ENCODE results near the gene ABAT. TPM values are rescaled to one million over a fixed set of nuclear protein-coding genes. Genes with fewer than 3 reads are reported as not detected.

Gene ABAT
- total RNA-seq, 3 donors from 2014 or later: 12.1 to 25.5 (median 16.5) TPM

DNA sequence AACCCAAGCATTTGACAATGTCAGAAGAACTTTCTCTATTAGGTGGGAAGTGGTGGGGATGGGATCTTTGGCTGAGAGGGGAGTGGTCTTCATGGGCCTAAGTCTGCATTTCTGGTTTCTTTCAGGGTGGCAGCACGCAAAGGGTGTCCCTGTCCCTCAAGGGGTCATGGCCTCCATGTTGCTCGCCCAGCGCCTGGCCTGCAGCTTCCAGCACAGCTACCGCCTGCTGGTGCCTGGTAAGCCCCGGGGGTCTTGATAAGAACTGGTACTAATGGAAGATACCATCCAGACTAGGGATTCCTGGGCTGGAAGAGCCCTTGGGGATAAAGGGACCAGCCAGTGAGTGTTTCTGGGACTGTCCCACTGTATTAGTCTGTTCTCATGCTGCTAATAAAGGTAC is 61.2 kb downstream of the ABAT start:
- H3K36me3 ChIP-seq (ENCODE audit: low read depth): no peaks in the 10 kb centered on the region
- no peak for ATAC-seq
- no peaks in the 10 kb centered on the region for H3K4me1 ChIP-seq (ENCODE audit: low read depth)
- DNase-seq: no peak
- TF ChIP-seq, protein P1, sequence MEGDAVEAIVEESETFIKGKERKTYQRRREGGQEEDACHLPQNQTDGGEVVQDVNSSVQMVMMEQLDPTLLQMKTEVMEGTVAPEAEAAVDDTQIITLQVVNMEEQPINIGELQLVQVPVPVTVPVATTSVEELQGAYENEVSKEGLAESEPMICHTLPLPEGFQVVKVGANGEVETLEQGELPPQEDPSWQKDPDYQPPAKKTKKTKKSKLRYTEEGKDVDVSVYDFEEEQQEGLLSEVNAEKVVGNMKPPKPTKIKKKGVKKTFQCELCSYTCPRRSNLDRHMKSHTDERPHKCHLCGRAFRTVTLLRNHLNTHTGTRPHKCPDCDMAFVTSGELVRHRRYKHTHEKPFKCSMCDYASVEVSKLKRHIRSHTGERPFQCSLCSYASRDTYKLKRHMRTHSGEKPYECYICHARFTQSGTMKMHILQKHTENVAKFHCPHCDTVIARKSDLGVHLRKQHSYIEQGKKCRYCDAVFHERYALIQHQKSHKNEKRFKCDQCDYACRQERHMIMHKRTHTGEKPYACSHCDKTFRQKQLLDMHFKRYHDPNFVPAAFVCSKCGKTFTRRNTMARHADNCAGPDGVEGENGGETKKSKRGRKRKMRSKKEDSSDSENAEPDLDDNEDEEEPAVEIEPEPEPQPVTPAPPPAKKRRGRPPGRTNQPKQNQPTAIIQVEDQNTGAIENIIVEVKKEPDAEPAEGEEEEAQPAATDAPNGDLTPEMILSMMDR (IDR thresholded peaks at IDR 0.05): no peak
- no peak overlapping the region for H3K4me3 ChIP-seq
- intact Hi-C loops (cut with DNase I, micrococcal nuclease): no loop called here
- H3K9me3 ChIP-seq: peaks cover 3% of the 10 kb centered on the region

DNA sequence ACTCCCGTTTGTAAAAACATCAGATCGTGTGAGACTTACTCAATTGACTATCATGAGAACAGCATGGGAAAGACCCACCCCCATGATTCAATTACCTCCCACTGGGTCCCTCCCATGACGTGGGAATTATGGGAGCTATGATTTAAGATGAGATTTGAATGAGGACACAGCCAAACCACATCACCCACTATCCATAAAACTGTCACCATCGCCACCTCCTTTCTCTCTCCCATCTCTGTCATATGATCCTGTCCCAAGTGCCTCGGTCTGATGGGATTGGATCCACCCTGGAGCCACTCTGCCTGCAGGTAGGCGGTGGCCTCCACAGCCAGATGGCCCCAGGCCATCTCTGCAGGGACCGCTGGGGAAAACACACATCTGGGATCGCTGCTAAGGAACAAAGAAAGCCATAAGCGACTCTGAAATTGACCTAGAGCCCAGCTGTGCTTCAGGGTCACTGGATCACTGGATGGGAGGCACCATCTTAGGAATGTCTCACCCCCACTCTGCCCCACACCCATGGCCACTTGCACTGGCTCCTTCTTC is 61.8 kb downstream of the ABAT start:
- ATAC-seq: no peak
- no peak for DNase-seq
- Histone ChIP-seq H3K4me1 (ENCODE audit: low read depth) (peaks cover 4% of the 10 kb centered on the region), H3K36me3 (ENCODE audit: low read depth) (no peaks in the 10 kb centered on the region), H3K4me3 (no peak overlapping the region), H3K9me3 (peaks cover 3% of the 10 kb centered on the region)
- intact Hi-C loops (cut with DNase I, micrococcal nuclease): no loop called here
- TF ChIP-seq, protein P1 (IDR thresholded peaks at IDR 0.05): no peak

DNA sequence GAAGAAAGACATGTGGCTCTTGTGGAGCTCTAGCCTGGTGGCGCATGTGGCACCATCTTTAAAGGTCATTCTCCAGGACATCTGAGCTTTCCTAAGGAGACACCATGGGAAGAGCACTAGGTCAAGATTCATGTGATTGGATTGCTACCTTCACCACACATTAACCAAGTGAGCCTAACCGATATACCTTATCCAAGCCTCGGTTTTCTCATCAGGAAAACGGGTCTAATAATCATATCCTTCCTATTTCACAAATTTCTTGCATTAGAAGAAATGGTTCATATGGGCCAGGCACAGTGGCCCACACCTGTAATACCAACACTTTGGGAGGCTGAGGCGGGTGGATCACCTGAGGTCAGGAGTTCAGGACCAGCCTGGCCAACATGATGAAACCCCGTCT is 64.7 kb downstream of the ABAT start:
- H3K4me3 ChIP-seq: no peak overlapping the region
- no peak for DNase-seq
- no peaks in the 10 kb centered on the region for H3K36me3 ChIP-seq (ENCODE audit: low read depth)
- no peaks in the 10 kb centered on the region for H3K9me3 ChIP-seq
- peaks cover 5% of the 10 kb centered on the region for H3K4me1 ChIP-seq (ENCODE audit: low read depth)
- intact Hi-C loops (cut with DNase I, micrococcal nuclease): no loop called here
- ATAC-seq: no peak
- TF ChIP-seq, protein P1 (IDR thresholded peaks at IDR 0.05): no peak

DNA sequence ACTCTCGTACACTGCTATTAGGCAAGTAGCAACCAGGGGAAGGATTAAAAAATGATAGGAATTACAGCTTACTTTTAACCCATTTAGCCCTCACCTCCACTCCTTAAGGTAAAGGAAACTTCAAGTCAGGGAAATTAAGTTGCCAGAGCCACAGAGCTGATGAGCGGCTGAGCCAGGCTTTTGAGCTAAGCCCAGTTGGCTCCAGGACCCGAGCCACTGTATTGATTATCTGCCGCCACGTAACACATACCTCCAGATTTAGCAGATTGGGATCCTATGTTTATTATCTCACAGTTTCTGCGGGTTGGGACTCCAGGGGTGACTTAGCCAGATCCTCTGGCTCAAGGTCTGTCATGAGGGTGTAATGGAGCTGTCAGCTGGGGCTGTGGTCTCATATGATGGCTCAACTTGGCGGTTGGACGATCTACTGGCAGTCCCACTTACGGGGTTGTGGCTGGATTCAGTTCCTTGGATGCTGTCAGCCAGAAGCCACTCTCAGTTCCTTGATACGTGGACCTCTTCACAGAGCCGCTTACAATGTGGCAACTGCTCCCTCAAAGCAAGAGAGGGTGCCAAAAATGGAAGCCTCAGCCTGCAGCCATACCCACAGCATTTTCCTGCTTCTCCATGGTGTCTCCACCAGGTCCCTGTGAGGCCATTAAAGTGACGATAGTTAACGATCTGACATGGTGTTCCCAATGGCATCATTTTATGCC is 65.7 kb downstream of the ABAT start:
- no peaks in the 10 kb centered on the region for H3K36me3 ChIP-seq (ENCODE audit: low read depth)
- no peak overlapping the region for H3K4me3 ChIP-seq
- peak; percentile 11 for ATAC-seq
- intact Hi-C loops (cut with DNase I, micrococcal nuclease): no loop called here
- no peaks in the 10 kb centered on the region for H3K9me3 ChIP-seq
- TF ChIP-seq, protein P1 (IDR thresholded peaks at IDR 0.05): no peak
- DNase-seq: peak in 1 of 3 donors; percentile 7
- H3K4me1 ChIP-seq (ENCODE audit: low read depth): peaks cover 5% of the 10 kb centered on the region

DNA sequence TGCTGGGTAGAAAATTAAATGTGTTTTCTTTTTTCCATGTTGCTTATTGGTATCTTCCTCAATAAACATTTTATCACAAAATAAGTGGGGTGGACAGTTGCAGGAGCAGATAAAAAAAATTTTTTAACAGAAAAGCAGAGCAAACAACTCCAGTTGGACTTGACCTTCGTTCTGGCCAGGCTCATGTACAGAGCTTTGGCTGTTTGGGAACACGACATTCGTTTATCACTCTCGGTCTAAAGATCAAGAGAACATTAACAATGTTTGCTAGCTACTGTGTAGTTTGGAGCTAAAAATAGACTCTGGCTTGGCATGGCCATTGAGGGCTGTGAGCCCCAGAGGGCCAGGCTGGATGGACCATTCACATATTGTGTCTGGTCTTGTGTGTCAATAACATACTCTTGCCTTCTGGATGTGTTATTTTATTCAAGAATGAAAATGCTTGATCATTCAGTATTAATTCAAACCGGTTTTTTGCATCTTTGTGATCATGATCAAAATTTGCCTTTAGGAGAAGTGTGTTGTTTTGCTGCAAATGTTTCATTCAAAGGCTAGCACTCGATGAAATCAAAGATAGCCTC is 66.4 kb downstream of the ABAT start:
- intact Hi-C loops (cut with DNase I, micrococcal nuclease): no loop called here
- H3K9me3 ChIP-seq: no peaks in the 10 kb centered on the region
- peak in 2 of 3 donors; percentile 36 to 58 for DNase-seq
- peak; percentile 97 for ATAC-seq
- H3K36me3 ChIP-seq (ENCODE audit: low read depth): no peaks in the 10 kb centered on the region
- peaks cover 5% of the 10 kb centered on the region for H3K4me1 ChIP-seq (ENCODE audit: low read depth)
- H3K4me3 ChIP-seq: no peak overlapping the region
- TF ChIP-seq, protein P1 (IDR thresholded peaks at IDR 0.05): no peak
